ENCODE measurements around the gene MAD2L1BP.

DNA sequence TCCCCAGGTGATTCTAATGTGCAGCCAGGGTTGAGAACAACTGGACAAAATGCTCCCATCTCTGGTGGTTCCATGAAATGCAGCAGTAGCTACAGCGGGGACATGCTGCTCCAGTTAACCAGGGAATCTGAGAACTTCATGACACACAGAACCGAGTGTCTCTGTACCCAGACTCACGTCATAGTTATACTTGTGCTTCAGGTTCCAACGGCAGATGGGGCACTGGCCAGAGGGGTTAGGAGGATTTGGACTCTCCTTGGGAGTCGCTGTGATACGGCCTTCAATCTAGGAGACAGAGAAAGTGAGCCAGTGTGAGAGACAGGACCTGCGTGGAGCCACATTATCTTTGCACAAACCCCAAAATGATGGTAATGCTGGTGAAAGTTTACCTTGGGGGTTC lies 42.7 kb downstream of the MAD2L1BP start:
- TF ChIP-seq, protein P1, sequence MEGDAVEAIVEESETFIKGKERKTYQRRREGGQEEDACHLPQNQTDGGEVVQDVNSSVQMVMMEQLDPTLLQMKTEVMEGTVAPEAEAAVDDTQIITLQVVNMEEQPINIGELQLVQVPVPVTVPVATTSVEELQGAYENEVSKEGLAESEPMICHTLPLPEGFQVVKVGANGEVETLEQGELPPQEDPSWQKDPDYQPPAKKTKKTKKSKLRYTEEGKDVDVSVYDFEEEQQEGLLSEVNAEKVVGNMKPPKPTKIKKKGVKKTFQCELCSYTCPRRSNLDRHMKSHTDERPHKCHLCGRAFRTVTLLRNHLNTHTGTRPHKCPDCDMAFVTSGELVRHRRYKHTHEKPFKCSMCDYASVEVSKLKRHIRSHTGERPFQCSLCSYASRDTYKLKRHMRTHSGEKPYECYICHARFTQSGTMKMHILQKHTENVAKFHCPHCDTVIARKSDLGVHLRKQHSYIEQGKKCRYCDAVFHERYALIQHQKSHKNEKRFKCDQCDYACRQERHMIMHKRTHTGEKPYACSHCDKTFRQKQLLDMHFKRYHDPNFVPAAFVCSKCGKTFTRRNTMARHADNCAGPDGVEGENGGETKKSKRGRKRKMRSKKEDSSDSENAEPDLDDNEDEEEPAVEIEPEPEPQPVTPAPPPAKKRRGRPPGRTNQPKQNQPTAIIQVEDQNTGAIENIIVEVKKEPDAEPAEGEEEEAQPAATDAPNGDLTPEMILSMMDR (IDR thresholded peaks at IDR 0.05) = no peak
- TF ChIP-seq POLR2A (IDR thresholded peaks at IDR 0.05) = no peak
